Lower leg skin (tissue), 4 donors: ENCODE measurements around the gene SMC3. TPM values are rescaled to one million over a fixed set of nuclear protein-coding genes. Genes with fewer than 3 reads are reported as not detected.

ENCODE experiments used
- DNase-seq, 2 donors: peaks; one replicate each; pipeline ENCODE4 v3.0.0-alpha.2; 2019; ENCODE audit warnings: low spot score in 2 of 2
- H3K4me3 ChIP-seq: fragments of 200-600 bp; sonication (generic); 2 replicates; pipeline ENCODE4 v1.5.1; 2017; ENCODE audit warnings: mild to moderate bottlenecking, low read depth; ENCODE audit not compliant: poor library complexity, severe bottlenecking
- CTCF ChIP-seq, 3 donors: fragments of 450-650 bp; IDR thresholded peaks; one replicate each; pipeline ENCODE4 v1.5.1; 2016; ENCODE audit warnings: antibody characterized with exemption in 3 of 3, mild to moderate bottlenecking in 3 of 3, moderate library complexity in 2 of 3
- POLR2A ChIP-seq, 2 donors: fragments of 450-650 bp; IDR thresholded peaks; one replicate each; pipeline ENCODE4 v1.6.1; 2016 to 2017; ENCODE audit warnings: antibody characterized with exemption in 2 of 2, mild to moderate bottlenecking in 1 of 2, moderate library complexity in 1 of 2
- WGBS, 2 donors: methylation state at CpG; one replicate each; pipeline ENCODE4 v1.1.5; 2018; 5-methylcytosine and 5-hydroxymethylcytosine counted together
- intact Hi-C: fragments of 100-400 bp; cut with DNase I; formaldehyde crosslinking; loops from one replicate; pipeline ENCODE4 v1.15.0; 2023; ENCODE audit warnings: low total_unique reads
- total RNA-seq, 4 donors: library from RNA; depleted of rRNA; stranded (reverse); fragments of >200 nt; gene quantifications; one replicate each; pipeline ENCODE4 v1.1.0, GENCODE V29; 2016

The SMC3 gene
- total RNA-seq, 4 donors from 2014 or later = 23.7 to 31.6 (median 30.5) TPM

- WGBS, 2 donors = 80 to 89% methylated on average over 3 of the region's 3 CpGs
- DNase-seq = no peak
- intact Hi-C loops = loop anchor here (10.0 kb wide), 1 partner anchor 123 kb away; no protein-coding TSS in a partner anchor
- no peak overlapping the region for H3K4me3 ChIP-seq
- TF ChIP-seq CTCF (IDR thresholded peaks at IDR 0.05) (no peak), POLR2A (IDR thresholded peaks at IDR 0.05) (no peak)
Observed at GRCh38 chr10:110612087-110612486, 44.6 kb downstream of the SMC3 start.

- H3K4me3 ChIP-seq = no peak overlapping the region
- intact Hi-C loops = loop anchor here (10.0 kb wide), 1 partner anchor 122 kb away; no protein-coding TSS in a partner anchor
- DNase-seq = no peak
- no peak for TF ChIP-seq CTCF (IDR thresholded peaks at IDR 0.05)
- no peak for TF ChIP-seq POLR2A (IDR thresholded peaks at IDR 0.05)
- WGBS, 2 donors = 88 to 100% methylated on average over 4 of the region's 4 CpGs
Observed at GRCh38 chr10:110612629-110613028, 45.1 kb downstream of the SMC3 start.

- no peak overlapping the region for H3K4me3 ChIP-seq
- WGBS, 2 donors = 78 to 83% methylated on average over 8 of the region's 8 CpGs
- no peak for DNase-seq
- TF ChIP-seq POLR2A (IDR thresholded peaks at IDR 0.05) (no peak), CTCF (IDR thresholded peaks at IDR 0.05) (no peak)
- intact Hi-C loops = loop anchor here (10.0 kb wide), 1 partner anchor 121 kb away; no protein-coding TSS in a partner anchor
Observed at GRCh38 chr10:110613341-110613995, 46.0 kb downstream of the SMC3 start.

- H3K4me3 ChIP-seq = no peak overlapping the region
- 89% methylated on average over 9 of the region's 9 CpGs for WGBS, 2 donors
- TF ChIP-seq POLR2A (IDR thresholded peaks at IDR 0.05) (no peak), CTCF (IDR thresholded peaks at IDR 0.05) (no peak)
- no peak for DNase-seq
- intact Hi-C loops = loop anchor here (10.0 kb wide), 1 partner anchor 121 kb away; no protein-coding TSS in a partner anchor
Observed at GRCh38 chr10:110613996-110614495, 46.6 kb downstream of the SMC3 start.

- 82 to 84% methylated on average over 2 of the region's 2 CpGs for WGBS, 2 donors
- DNase-seq = no peak
- intact Hi-C loops = loop anchor here (10.0 kb wide), 1 partner anchor 120 kb away; no protein-coding TSS in a partner anchor
Observed at GRCh38 chr10:110615057-110615747, 47.7 kb downstream of the SMC3 start.

More at GRCh38 chr10:110615057-110615747, 47.7 kb downstream of the SMC3 start:
- TF ChIP-seq POLR2A (IDR thresholded peaks at IDR 0.05) (no peak), CTCF (IDR thresholded peaks at IDR 0.05) (no peak)
- H3K4me3 ChIP-seq = no peak overlapping the region
